ENCODE measurements around the gene DTHD1. TPM values are rescaled to one million over a fixed set of nuclear protein-coding genes. Genes with fewer than 3 reads are reported as not detected.

Gene DTHD1
- total and polyA plus RNA-seq, 4 donors = 0.06 to 0.42 (median 0.07) TPM; not detected in 1

DNA sequence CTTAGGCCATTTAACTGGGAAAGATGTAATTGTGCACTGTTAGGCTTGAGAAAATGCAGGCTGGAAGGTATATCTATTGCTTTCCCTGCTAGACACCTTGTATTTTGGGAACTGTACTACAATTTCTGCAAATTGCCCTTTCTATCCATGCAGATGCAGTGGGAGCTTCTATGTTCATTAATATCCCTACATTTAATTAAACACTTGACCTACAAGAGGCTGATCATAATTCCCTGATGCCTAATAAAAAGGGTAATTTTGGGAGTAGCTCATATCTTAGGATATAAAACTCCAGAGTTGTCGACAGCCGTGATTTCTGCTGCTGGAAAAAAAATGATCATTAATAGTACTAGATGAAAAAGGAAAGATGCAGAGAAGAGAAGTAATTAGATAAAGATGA is 19.7 kb downstream of the DTHD1 start:
- H3K27me3 ChIP-seq (ENCODE audit: control insufficient read depth in 4 of 4, insufficient read depth in 4 of 4, low read length in 3 of 4) = peaks cover 0 to 4% (median 0%) of the 10 kb centered on the region in 4 donors
- no peaks in the 10 kb centered on the region for H3K9me3 ChIP-seq (ENCODE audit: control insufficient read depth in 4 of 4, low read length in 3 of 4)
- no peak for DNase-seq (ENCODE audit: low spot score)
- H3K4me3 ChIP-seq (ENCODE audit: low read depth in 1 of 3, low read length in 3 of 3) = no peak overlapping the region
- H3K27ac ChIP-seq (ENCODE audit: low read depth in 1 of 2, low read length in 2 of 2) = no peak overlapping the region
- WGBS = 87% methylated on average over 2 of the region's 2 CpGs
- no peaks in the 10 kb centered on the region for H3K4me1 ChIP-seq (ENCODE audit: control insufficient read depth in 4 of 4, insufficient read depth in 4 of 4, low read length in 3 of 4)
- H3K36me3 ChIP-seq (ENCODE audit: control insufficient read depth in 4 of 4, insufficient read depth in 3 of 4, low read depth in 1 of 4, low read length in 3 of 4) = no peaks in the 10 kb centered on the region
- no peak overlapping the region for H3K9ac ChIP-seq (ENCODE audit: low read depth in 1 of 2, low read length in 2 of 2)
- TF ChIP-seq FOXA2 (IDR thresholded peaks at IDR 0.05) (no peak), JUND (IDR thresholded peaks at IDR 0.05) (no peak), GABPA (IDR thresholded peaks at IDR 0.05 in 1 of 2, conservative IDR thresholded peaks at IDR 0.05 in 1 of 2) (no peak), RXRA (IDR thresholded peaks at IDR 0.05) (no peak), HNF4A (conservative IDR thresholded peaks at IDR 0.05) (no peak), RAD21 (IDR thresholded peaks at IDR 0.05) (no peak), TAF1 (conservative IDR thresholded peaks at IDR 0.05) (no peak), EGR1 (IDR thresholded peaks at IDR 0.05; ENCODE audit: low read depth in 2 of 2) (no peak), HNF4G (IDR thresholded peaks at IDR 0.05) (no peak), SP1 (IDR thresholded peaks at IDR 0.05) (no peak), YY1 (IDR thresholded peaks at IDR 0.05) (no peak), FOXA1 (IDR thresholded peaks at IDR 0.05) (no peak), NR2F2 (IDR thresholded peaks at IDR 0.05) (no peak)
- TF ChIP-seq, protein P1, sequence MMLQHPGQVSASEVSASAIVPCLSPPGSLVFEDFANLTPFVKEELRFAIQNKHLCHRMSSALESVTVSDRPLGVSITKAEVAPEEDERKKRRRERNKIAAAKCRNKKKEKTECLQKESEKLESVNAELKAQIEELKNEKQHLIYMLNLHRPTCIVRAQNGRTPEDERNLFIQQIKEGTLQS (IDR thresholded peaks at IDR 0.05) = no peak
- TF ChIP-seq, protein P2, sequence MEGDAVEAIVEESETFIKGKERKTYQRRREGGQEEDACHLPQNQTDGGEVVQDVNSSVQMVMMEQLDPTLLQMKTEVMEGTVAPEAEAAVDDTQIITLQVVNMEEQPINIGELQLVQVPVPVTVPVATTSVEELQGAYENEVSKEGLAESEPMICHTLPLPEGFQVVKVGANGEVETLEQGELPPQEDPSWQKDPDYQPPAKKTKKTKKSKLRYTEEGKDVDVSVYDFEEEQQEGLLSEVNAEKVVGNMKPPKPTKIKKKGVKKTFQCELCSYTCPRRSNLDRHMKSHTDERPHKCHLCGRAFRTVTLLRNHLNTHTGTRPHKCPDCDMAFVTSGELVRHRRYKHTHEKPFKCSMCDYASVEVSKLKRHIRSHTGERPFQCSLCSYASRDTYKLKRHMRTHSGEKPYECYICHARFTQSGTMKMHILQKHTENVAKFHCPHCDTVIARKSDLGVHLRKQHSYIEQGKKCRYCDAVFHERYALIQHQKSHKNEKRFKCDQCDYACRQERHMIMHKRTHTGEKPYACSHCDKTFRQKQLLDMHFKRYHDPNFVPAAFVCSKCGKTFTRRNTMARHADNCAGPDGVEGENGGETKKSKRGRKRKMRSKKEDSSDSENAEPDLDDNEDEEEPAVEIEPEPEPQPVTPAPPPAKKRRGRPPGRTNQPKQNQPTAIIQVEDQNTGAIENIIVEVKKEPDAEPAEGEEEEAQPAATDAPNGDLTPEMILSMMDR (IDR thresholded peaks at IDR 0.05; ENCODE audit: low read depth, low read length, missing input control) = no peak
- TF ChIP-seq, protein P3, sequence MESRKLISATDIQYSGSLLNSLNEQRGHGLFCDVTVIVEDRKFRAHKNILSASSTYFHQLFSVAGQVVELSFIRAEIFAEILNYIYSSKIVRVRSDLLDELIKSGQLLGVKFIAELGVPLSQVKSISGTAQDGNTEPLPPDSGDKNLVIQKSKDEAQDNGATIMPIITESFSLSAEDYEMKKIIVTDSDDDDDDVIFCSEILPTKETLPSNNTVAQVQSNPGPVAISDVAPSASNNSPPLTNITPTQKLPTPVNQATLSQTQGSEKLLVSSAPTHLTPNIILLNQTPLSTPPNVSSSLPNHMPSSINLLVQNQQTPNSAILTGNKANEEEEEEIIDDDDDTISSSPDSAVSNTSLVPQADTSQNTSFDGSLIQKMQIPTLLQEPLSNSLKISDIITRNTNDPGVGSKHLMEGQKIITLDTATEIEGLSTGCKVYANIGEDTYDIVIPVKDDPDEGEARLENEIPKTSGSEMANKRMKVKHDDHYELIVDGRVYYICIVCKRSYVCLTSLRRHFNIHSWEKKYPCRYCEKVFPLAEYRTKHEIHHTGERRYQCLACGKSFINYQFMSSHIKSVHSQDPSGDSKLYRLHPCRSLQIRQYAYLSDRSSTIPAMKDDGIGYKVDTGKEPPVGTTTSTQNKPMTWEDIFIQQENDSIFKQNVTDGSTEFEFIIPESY (IDR thresholded peaks at IDR 0.05) = no peak
- TF ChIP-seq, protein P4, sequence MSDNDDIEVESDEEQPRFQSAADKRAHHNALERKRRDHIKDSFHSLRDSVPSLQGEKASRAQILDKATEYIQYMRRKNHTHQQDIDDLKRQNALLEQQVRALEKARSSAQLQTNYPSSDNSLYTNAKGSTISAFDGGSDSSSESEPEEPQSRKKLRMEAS (IDR thresholded peaks at IDR 0.05) = no peak
- TF ChIP-seq, protein P5, sequence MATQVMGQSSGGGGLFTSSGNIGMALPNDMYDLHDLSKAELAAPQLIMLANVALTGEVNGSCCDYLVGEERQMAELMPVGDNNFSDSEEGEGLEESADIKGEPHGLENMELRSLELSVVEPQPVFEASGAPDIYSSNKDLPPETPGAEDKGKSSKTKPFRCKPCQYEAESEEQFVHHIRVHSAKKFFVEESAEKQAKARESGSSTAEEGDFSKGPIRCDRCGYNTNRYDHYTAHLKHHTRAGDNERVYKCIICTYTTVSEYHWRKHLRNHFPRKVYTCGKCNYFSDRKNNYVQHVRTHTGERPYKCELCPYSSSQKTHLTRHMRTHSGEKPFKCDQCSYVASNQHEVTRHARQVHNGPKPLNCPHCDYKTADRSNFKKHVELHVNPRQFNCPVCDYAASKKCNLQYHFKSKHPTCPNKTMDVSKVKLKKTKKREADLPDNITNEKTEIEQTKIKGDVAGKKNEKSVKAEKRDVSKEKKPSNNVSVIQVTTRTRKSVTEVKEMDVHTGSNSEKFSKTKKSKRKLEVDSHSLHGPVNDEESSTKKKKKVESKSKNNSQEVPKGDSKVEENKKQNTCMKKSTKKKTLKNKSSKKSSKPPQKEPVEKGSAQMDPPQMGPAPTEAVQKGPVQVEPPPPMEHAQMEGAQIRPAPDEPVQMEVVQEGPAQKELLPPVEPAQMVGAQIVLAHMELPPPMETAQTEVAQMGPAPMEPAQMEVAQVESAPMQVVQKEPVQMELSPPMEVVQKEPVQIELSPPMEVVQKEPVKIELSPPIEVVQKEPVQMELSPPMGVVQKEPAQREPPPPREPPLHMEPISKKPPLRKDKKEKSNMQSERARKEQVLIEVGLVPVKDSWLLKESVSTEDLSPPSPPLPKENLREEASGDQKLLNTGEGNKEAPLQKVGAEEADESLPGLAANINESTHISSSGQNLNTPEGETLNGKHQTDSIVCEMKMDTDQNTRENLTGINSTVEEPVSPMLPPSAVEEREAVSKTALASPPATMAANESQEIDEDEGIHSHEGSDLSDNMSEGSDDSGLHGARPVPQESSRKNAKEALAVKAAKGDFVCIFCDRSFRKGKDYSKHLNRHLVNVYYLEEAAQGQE (IDR thresholded peaks at IDR 0.05) = no peak

Data from liver (tissue), 9 donors.